Esophagus muscularis mucosa (tissue), 4 donors: ENCODE data around the gene HOXC11. TPM values are rescaled to one million over a fixed set of nuclear protein-coding genes. Genes with fewer than 3 reads are reported as not detected.
A peak's percentile ranks its signal among the peaks of the same experiment; 100 is the strongest.

Experiments used
- DNase-seq: peaks from one replicate; pipeline ENCODE4 v3.0.0-alpha.2; 2017; ENCODE audit errors: extremely low spot score
- H3K27ac ChIP-seq, 4 donors: fragments of 200-600 bp; sonication (generic); replicated peaks in 1 of 4; 1 replicate in 3 of 4; 2 replicates in 1 of 4; pipeline ENCODE4 v1.5.1; 2016 to 2019; ENCODE audit warnings: mild to moderate bottlenecking in 1 of 4
- H3K27me3 ChIP-seq, 4 donors: fragments of 200-600 bp; sonication (generic); one replicate each; pipeline versions ENCODE4 v1.5.1 to v1.6.0; 2016 to 2019
- H3K36me3 ChIP-seq, 4 donors: fragments of 200-600 bp; sonication (generic); one replicate each; pipeline ENCODE4 v1.5.1; 2016 to 2019
- H3K4me1 ChIP-seq, 4 donors: fragments of 200-600 bp; sonication (generic); one replicate each; pipeline ENCODE4 v1.5.1; 2016 to 2019
- H3K4me3 ChIP-seq, 4 donors: fragments of 200-600 bp; sonication (generic); 1 replicate in 2 of 4; 2 replicates in 2 of 4; pipeline ENCODE4 v1.5.1; 2016 to 2019; ENCODE audit warnings: mild to moderate bottlenecking in 4 of 4, moderate library complexity in 1 of 4
- H3K9me3 ChIP-seq, 4 donors: fragments of 200-600 bp; sonication (generic); 1 replicate in 3 of 4; 2 replicates in 1 of 4; pipeline ENCODE4 v1.5.1; 2016 to 2019
- CTCF ChIP-seq, 3 experiments: fragments of 200-600 bp in 2 of 3; fragments of 450-650 bp in 1 of 3; sonication (generic) in 2 of 3; IDR thresholded peaks; one replicate each; pipeline ENCODE4 v1.5.1; 2017 to 2019; ENCODE audit warnings: antibody characterized with exemption in 3 of 3, mild to moderate bottlenecking in 2 of 3, moderate library complexity in 1 of 3
- EP300 ChIP-seq: sonication (generic); formaldehyde crosslinking; IDR thresholded peaks from one replicate; pipeline ENCODE4 v1.6.1; 2017; ENCODE audit warnings: antibody characterized with exemption
- POLR2A ChIP-seq: fragments of 450-650 bp; IDR thresholded peaks from one replicate; pipeline ENCODE4 v1.6.1; 2017; ENCODE audit warnings: antibody characterized with exemption, moderate library complexity, mild to moderate bottlenecking, low read depth
- POLR2AphosphoS5 ChIP-seq, 2 donors: sonication (generic); formaldehyde crosslinking; IDR thresholded peaks; one replicate each; pipeline ENCODE4 v1.6.1; 2017; ENCODE audit warnings: antibody characterized with exemption in 2 of 2
- WGBS: methylation state at CpG from one replicate; pipeline ENCODE4 v1.1.5; 2018; 5-methylcytosine and 5-hydroxymethylcytosine counted together
- intact Hi-C: fragments of 100-400 bp; cut with DNase I; formaldehyde crosslinking; loops from one replicate; pipeline ENCODE4 v1.15.1; 2023
- total RNA-seq, 4 donors: library from RNA; depleted of rRNA; stranded (reverse); fragments of >200 nt; gene quantifications; one replicate each; pipeline versions ENCODE4 v1.1.0 to v1.2.1, GENCODE V29; 2016

Gene HOXC11
- total RNA-seq, 4 donors from 2014 or later, result not detected

- 3% methylated on average over 26 of the region's 63 CpGs for WGBS
These were observed 1.4 kb downstream of the HOXC11 start, which contains the start of gene HOTAIR for GRCh38 chr12:53974084-53975063. Gene HOTAIR (minus strand): TSS chr12:53974954.

GRCh38 chr12:53975064-53975471 is 2.1 kb downstream of the HOXC11 start:
- peaks cover 16 to 100% (median 96%) of the 10 kb centered on the region in 4 donors for H3K27me3 ChIP-seq
- H3K36me3 ChIP-seq, result no peaks in the 10 kb centered on the region
- 2% methylated on average over 16 of the region's 25 CpGs for WGBS
- peaks cover 24 to 30% (median 28%) of the 10 kb centered on the region in 4 donors for H3K4me1 ChIP-seq
- H3K4me3 ChIP-seq, result peak overlapping the region; percentile 31 to 46 (median 32)
- no peak overlapping the region for H3K27ac ChIP-seq
- no peak for DNase-seq
- TF ChIP-seq EP300 (no peak), POLR2A (no peak), CTCF (IDR thresholded peaks at IDR 0.05) (no peak), POLR2AphosphoS5 (IDR thresholded peaks at IDR 0.05) (no peak)
- no peaks in the 10 kb centered on the region for H3K9me3 ChIP-seq
- intact Hi-C loops, result no loop called here

More at GRCh38 chr12:53974084-53975063, 1.4 kb downstream of the HOXC11 start, which contains the start of gene HOTAIR:
- Histone ChIP-seq H3K36me3 (no peaks in the 10 kb centered on the region), H3K4me1 (peaks cover 24 to 30% (median 28%) of the 10 kb centered on the region in 4 donors), H3K9me3 (no peaks in the 10 kb centered on the region), H3K4me3 (peak within 1 kb of the TSS; percentile 31 to 46 (median 32)), H3K27me3 (peaks cover 16 to 100% (median 97%) of the 10 kb centered on the region in 4 donors), H3K27ac (no peak within 1 kb of the TSS)
- DNase-seq, result no peak
- TF ChIP-seq POLR2AphosphoS5 (IDR thresholded peaks at IDR 0.05) (no peak), CTCF (IDR thresholded peaks at IDR 0.05) (no peak), POLR2A (no peak), EP300 (no peak)
- intact Hi-C loops, result no loop called here

- Histone ChIP-seq H3K27me3 (peaks cover 16 to 100% (median 93%) of the 10 kb centered on the region in 4 donors), H3K9me3 (no peaks in the 10 kb centered on the region), H3K36me3 (no peaks in the 10 kb centered on the region), H3K4me3 (peak overlapping the region in 2 of 4 donors; percentile 31), H3K4me1 (peaks cover 24 to 30% (median 28%) of the 10 kb centered on the region in 4 donors), H3K27ac (no peak overlapping the region)
- 12% methylated on average over 31 of the region's 31 CpGs for WGBS
- no peak for DNase-seq
- TF ChIP-seq POLR2A (no peak), CTCF (IDR thresholded peaks at IDR 0.05) (no peak), POLR2AphosphoS5 (IDR thresholded peaks at IDR 0.05) (no peak), EP300 (no peak)
- intact Hi-C loops, result no loop called here
These were observed 2.7 kb downstream of the HOXC11 start for GRCh38 chr12:53975479-53976152.

GRCh38 chr12:53976172-53976822 is 3.4 kb downstream of the HOXC11 start:
- no peak for TF ChIP-seq POLR2A
- no peak for TF ChIP-seq EP300
- no peak for TF ChIP-seq POLR2AphosphoS5 (IDR thresholded peaks at IDR 0.05)
- no peak for TF ChIP-seq CTCF (IDR thresholded peaks at IDR 0.05)
- Histone ChIP-seq H3K4me1 (peaks cover 24 to 30% (median 28%) of the 10 kb centered on the region in 4 donors), H3K36me3 (no peaks in the 10 kb centered on the region), H3K4me3 (no peak overlapping the region), H3K27me3 (peaks cover 16 to 100% (median 89%) of the 10 kb centered on the region in 4 donors), H3K27ac (no peak overlapping the region), H3K9me3 (no peaks in the 10 kb centered on the region)
- 14% methylated on average over 21 of the region's 21 CpGs for WGBS
- intact Hi-C loops, result no loop called here
- DNase-seq, result no peak
